ENCODE measurements around the gene CYP8B1. TPM values are rescaled to one million over a fixed set of nuclear protein-coding genes. Genes with fewer than 3 reads are reported as not detected.
A peak's percentile ranks its signal among the peaks of the same experiment; 100 is the strongest.

Gene CYP8B1
- total and polyA plus RNA-seq, 2 of the 13 experiments (the other 11 are each of a cell fraction or from before 2014, with no cell fraction given): 0.58 to 2.0 TPM

DNA sequence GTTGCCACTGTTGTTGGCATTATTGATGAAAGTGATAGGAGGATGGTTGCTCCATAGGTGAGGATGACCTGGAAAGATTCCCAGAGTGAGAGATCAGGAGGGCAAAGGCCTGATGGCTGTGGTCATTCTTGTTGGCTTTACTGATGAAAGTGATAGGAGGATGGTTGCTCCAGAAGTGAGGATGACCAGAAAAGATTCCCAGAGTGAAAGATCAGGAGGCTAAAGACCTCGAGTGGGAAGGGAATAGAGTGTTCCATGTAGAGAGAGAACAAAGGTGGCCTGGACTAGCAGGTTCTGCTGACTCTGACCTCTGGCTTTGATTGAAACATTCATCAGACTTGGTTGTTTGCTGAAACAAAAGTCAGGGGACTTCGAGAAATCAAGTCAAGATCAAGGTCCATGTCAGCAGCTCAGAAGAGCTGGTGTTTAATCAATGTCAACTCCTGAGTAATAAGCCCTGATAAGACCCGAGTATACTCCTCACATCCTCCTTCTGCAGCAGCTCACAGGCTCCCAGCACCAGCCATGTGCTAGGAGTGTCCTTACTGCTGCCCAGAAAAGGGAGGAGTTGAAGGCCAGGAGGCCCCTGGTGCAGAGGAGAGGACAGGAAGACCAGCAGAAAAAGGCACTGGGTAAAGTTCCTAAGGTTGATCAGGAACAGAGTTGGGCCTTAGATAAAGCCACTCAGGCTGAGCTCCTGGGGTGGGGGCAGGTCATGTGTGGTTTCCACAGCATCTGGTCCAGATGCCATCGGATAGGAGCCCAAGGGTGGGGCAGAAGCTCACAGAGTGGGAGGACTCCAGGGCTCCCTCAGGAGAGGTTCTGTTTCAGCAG, 19.9 kb downstream of the CYP8B1 start (continued):
- TF ChIP-seq ZNF574 (CRISPR knock-in tag; IDR thresholded peaks at IDR 0.05) (peak; percentile 45; the same call in 1 of the 2 replicates), HMGA1 (CRISPR knock-in tag; conservative IDR thresholded peaks at IDR 0.05) (no peak), NFKB2 (CRISPR knock-in tag; IDR thresholded peaks at IDR 0.05; ENCODE audit: borderline replicate concordance) (peak; percentile 71; the same call in 1 of the 2 replicates), NR3C1 (CRISPR knock-in tag; IDR thresholded peaks at IDR 0.05) (no peak), GPBP1L1 (CRISPR knock-in tag; IDR thresholded peaks at IDR 0.05) (no peak), AGO2 (optimal IDR thresholded peaks at IDR 0.05; ENCODE audit: low read depth, low read length) (no peak), EHMT2 (IDR thresholded peaks at IDR 0.05; ENCODE audit: borderline replicate concordance, low read depth, low read length) (no peak; the same call in 1 of the 2 replicates), ZSCAN25 (CRISPR knock-in tag; IDR thresholded peaks at IDR 0.05) (no peak; the same call in 1 of the 2 replicates), TEAD3 (CRISPR knock-in tag; optimal IDR thresholded peaks at IDR 0.05; ENCODE audit: borderline replicate concordance) (peak; percentile 81), ZNF891 (CRISPR knock-in tag; IDR thresholded peaks at IDR 0.05) (no peak), CBX5 (CRISPR knock-in tag; IDR thresholded peaks at IDR 0.05; ENCODE audit: borderline replicate concordance) (peak; percentile 77; the same call in 1 of the 2 replicates), ZNF773 (CRISPR knock-in tag; IDR thresholded peaks at IDR 0.05; ENCODE audit: borderline replicate concordance) (no peak), HOXA3 (CRISPR knock-in tag; IDR thresholded peaks at IDR 0.05) (no peak; the same call in 1 of the 2 replicates), KLF13 (CRISPR knock-in tag; IDR thresholded peaks at IDR 0.05) (0 out of 2 replicates have a peak, but pooled peaks have one; percentile 35), MBD4 (IDR thresholded peaks at IDR 0.05; ENCODE audit: borderline replicate concordance, low read length) (no peak), ZNF558 (CRISPR knock-in tag; IDR thresholded peaks at IDR 0.05; ENCODE audit: borderline replicate concordance) (no peak), SMYD3 (CRISPR knock-in tag; IDR thresholded peaks at IDR 0.05) (no peak), YEATS2 (CRISPR knock-in tag; IDR thresholded peaks at IDR 0.05; ENCODE audit: borderline replicate concordance) (peak; percentile 34; the same call in 1 of the 2 replicates), TMF1 (CRISPR knock-in tag; IDR thresholded peaks at IDR 0.05; ENCODE audit: low read depth) (no peak), ELF3 (CRISPR knock-in tag; IDR thresholded peaks at IDR 0.05) (peak; percentile 60), PPARG (CRISPR knock-in tag; conservative IDR thresholded peaks at IDR 0.05) (peak; percentile 89), FOXK1 (CRISPR knock-in tag; IDR thresholded peaks at IDR 0.05; ENCODE audit: borderline replicate concordance, low read depth) (peak; percentile 70; the same call in 1 of the 2 replicates), NR1H2 (CRISPR knock-in tag; IDR thresholded peaks at IDR 0.05; ENCODE audit: borderline replicate concordance, low read depth) (no peak), EED (CRISPR knock-in tag; IDR thresholded peaks at IDR 0.05) (no peak), ZNF367 (CRISPR knock-in tag; IDR thresholded peaks at IDR 0.05; ENCODE audit: borderline replicate concordance) (no peak; the same call in 1 of the 2 replicates)
- TF ChIP-seq, protein P1, sequence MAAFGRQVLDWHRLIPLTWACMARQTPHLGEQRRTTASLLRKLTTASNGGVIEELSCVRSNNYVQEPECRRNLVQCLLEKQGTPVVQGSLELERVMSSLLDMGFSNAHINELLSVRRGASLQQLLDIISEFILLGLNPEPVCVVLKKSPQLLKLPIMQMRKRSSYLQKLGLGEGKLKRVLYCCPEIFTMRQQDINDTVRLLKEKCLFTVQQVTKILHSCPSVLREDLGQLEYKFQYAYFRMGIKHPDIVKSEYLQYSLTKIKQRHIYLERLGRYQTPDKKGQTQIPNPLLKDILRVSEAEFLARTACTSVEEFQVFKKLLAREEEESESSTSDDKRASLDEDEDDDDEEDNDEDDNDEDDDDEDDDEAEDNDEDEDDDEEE (CRISPR knock-in tag; IDR thresholded peaks at IDR 0.05): no peak

All from HepG2 (cell line).